Esophagus muscularis mucosa (tissue), 4 donors: Measurements from ENCODE around the gene GRM4. TPM values are rescaled to one million over a fixed set of nuclear protein-coding genes. Genes with fewer than 3 reads are reported as not detected.
A peak's percentile ranks its signal among the peaks of the same experiment; 100 is the strongest.

Experiments used
- DNase-seq: peaks from one replicate; pipeline ENCODE4 v3.0.0-alpha.2; 2017; ENCODE audit errors: extremely low spot score
- H3K27ac ChIP-seq, 4 donors: fragments of 200-600 bp; sonication (generic); replicated peaks in 1 of 4; 1 replicate in 3 of 4; 2 replicates in 1 of 4; pipeline ENCODE4 v1.5.1; 2016 to 2019; ENCODE audit warnings: mild to moderate bottlenecking in 1 of 4
- H3K27me3 ChIP-seq, 4 donors: fragments of 200-600 bp; sonication (generic); one replicate each; pipeline versions ENCODE4 v1.5.1 to v1.6.0; 2016 to 2019
- H3K36me3 ChIP-seq, 4 donors: fragments of 200-600 bp; sonication (generic); one replicate each; pipeline ENCODE4 v1.5.1; 2016 to 2019
- H3K4me1 ChIP-seq, 4 donors: fragments of 200-600 bp; sonication (generic); one replicate each; pipeline ENCODE4 v1.5.1; 2016 to 2019
- H3K4me3 ChIP-seq, 4 donors: fragments of 200-600 bp; sonication (generic); 1 replicate in 2 of 4; 2 replicates in 2 of 4; pipeline ENCODE4 v1.5.1; 2016 to 2019; ENCODE audit warnings: mild to moderate bottlenecking in 4 of 4, moderate library complexity in 1 of 4
- H3K9me3 ChIP-seq, 4 donors: fragments of 200-600 bp; sonication (generic); 1 replicate in 3 of 4; 2 replicates in 1 of 4; pipeline ENCODE4 v1.5.1; 2016 to 2019
- EP300 ChIP-seq: sonication (generic); formaldehyde crosslinking; IDR thresholded peaks from one replicate; pipeline ENCODE4 v1.6.1; 2017; ENCODE audit warnings: antibody characterized with exemption
- POLR2A ChIP-seq: fragments of 450-650 bp; IDR thresholded peaks from one replicate; pipeline ENCODE4 v1.6.1; 2017; ENCODE audit warnings: antibody characterized with exemption, moderate library complexity, mild to moderate bottlenecking, low read depth
- POLR2AphosphoS5 ChIP-seq, 2 donors: sonication (generic); formaldehyde crosslinking; IDR thresholded peaks; one replicate each; pipeline ENCODE4 v1.6.1; 2017; ENCODE audit warnings: antibody characterized with exemption in 2 of 2
- WGBS: methylation state at CpG from one replicate; pipeline ENCODE4 v1.1.5; 2018; 5-methylcytosine and 5-hydroxymethylcytosine counted together
- intact Hi-C: fragments of 100-400 bp; cut with DNase I; formaldehyde crosslinking; loops from one replicate; pipeline ENCODE4 v1.15.1; 2023
- total RNA-seq, 4 donors: library from RNA; depleted of rRNA; stranded (reverse); fragments of >200 nt; gene quantifications; one replicate each; pipeline versions ENCODE4 v1.1.0 to v1.2.1, GENCODE V29; 2016
- TF ChIP-seq, protein P1 (sequence below), 3 experiments: fragments of 200-600 bp in 2 of 3; fragments of 450-650 bp in 1 of 3; sonication (generic) in 2 of 3; IDR thresholded peaks; one replicate each; pipeline ENCODE4 v1.5.1; 2017 to 2019; ENCODE audit warnings: antibody characterized with exemption in 3 of 3, mild to moderate bottlenecking in 2 of 3, moderate library complexity in 1 of 3

The GRM4 gene
- total RNA-seq, 4 donors from 2014 or later = not detected

DNA sequence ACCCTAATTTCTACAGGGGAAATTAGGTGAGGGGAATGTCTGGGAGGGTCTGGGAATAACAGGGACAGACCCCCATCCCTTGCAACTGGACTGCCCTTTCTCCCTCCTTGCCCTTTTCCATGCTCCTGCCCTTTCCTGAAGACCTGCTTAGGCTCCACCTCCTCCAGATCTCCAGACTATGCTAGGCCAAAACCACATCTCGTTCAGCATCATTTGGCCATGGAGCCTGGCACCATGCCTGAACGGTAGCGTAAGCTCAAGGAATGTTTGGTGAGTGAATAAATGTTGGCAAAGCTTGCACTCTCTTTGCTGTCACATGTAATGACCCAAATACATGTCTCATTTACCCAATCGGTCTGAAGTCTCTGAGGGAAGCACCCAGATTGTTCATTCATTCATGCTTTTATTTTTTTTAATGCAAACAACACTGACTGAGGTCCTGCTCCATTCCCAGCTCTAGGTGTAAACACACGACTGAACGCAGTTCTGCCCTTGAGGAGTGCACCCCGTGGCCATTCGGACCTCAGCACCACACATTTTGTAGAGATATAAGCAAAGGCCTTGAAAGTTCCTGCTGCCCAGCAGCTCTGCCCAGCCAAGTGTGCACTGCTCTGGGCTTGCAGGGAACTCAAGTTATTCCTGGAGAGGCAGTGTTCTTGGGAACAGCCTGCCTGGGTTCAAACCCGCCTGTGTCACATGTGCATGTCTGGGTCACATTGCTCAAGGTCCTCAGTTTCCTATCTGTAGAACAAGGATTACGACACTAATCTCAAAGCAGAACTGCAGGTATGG, 1.1 kb upstream of the GRM4 start:
- H3K9me3 ChIP-seq = no peaks in the 10 kb centered on the region
- TF ChIP-seq POLR2A = no peak
- TF ChIP-seq POLR2AphosphoS5 (IDR thresholded peaks at IDR 0.05) = no peak
- no peak for TF ChIP-seq EP300
- TF ChIP-seq, protein P1, sequence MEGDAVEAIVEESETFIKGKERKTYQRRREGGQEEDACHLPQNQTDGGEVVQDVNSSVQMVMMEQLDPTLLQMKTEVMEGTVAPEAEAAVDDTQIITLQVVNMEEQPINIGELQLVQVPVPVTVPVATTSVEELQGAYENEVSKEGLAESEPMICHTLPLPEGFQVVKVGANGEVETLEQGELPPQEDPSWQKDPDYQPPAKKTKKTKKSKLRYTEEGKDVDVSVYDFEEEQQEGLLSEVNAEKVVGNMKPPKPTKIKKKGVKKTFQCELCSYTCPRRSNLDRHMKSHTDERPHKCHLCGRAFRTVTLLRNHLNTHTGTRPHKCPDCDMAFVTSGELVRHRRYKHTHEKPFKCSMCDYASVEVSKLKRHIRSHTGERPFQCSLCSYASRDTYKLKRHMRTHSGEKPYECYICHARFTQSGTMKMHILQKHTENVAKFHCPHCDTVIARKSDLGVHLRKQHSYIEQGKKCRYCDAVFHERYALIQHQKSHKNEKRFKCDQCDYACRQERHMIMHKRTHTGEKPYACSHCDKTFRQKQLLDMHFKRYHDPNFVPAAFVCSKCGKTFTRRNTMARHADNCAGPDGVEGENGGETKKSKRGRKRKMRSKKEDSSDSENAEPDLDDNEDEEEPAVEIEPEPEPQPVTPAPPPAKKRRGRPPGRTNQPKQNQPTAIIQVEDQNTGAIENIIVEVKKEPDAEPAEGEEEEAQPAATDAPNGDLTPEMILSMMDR (IDR thresholded peaks at IDR 0.05) = no peak
- H3K36me3 ChIP-seq = no peaks in the 10 kb centered on the region
- intact Hi-C loops = loop anchor here (10.0 kb wide), 1 partner anchor 92 kb away; no protein-coding TSS in a partner anchor
- H3K4me3 ChIP-seq = no peak overlapping the region
- DNase-seq = no peak
- no peak overlapping the region for H3K27ac ChIP-seq
- 76% methylated on average over 9 of the region's 10 CpGs for WGBS
- peaks cover 0 to 98% (median 44%) of the 10 kb centered on the region in 4 donors for H3K27me3 ChIP-seq
- peaks cover 24 to 42% (median 36%) of the 10 kb centered on the region in 4 donors for H3K4me1 ChIP-seq

DNA sequence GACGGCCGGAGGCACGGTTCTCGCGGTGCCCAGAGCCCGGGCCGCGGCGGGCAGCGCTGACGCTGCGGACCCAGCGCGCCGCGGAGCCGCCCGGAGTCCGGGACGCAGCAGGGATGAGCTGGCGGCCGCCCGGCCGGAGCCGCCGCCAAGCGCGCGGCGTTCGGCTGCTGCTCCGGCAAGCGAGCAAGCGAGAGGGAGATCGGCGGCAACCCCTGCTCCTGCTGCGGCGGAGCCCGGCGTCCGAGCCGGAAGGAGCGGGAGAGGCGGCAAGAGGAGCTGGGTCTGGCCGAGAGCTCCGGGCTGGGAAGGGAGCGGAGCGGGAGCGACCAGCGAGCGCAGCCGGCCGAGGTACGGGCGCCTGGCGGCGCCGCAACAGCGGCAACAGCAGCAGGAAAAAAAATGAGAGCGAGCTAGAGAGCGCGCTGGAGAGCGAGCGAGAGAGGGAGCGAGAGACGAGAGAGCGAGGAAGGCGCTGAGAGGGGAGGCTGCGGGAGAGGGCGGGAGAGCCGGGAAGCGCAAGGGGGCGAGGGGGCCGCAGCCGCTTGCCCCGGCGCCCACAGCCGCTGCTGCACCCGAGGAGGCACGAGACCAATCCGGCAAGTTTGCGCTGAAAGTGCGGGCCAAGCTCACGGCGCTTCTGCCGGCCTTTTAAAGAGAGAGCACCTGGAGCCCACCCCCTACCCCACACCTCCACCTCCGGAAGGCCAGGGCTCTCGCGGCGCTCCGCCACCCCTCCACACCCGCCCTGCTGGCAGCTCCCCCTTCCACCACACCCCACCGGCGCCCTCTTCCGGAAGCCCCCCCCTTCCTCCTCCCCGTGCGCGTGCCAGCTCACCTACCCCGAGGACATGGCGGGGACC, 496 bp downstream of the GRM4 start:
- Histone ChIP-seq H3K27me3 (peaks cover 0 to 98% (median 57%) of the 10 kb centered on the region in 4 donors), H3K4me1 (peaks cover 24 to 44% (median 36%) of the 10 kb centered on the region in 4 donors), H3K4me3 (peak overlapping the region; percentile 46 to 58 (median 51)), H3K27ac (no peak overlapping the region), H3K36me3 (no peaks in the 10 kb centered on the region), H3K9me3 (no peaks in the 10 kb centered on the region)
- TF ChIP-seq, protein P1 (IDR thresholded peaks at IDR 0.05) = no peak
- no peak for TF ChIP-seq POLR2AphosphoS5 (IDR thresholded peaks at IDR 0.05)
- no peak for TF ChIP-seq EP300
- no peak for DNase-seq
- 0% methylated on average over 12 of the region's 100 CpGs for WGBS
- intact Hi-C loops = loop anchor here (10.0 kb wide), 1 partner anchor 91 kb away; no protein-coding TSS in a partner anchor

DNA sequence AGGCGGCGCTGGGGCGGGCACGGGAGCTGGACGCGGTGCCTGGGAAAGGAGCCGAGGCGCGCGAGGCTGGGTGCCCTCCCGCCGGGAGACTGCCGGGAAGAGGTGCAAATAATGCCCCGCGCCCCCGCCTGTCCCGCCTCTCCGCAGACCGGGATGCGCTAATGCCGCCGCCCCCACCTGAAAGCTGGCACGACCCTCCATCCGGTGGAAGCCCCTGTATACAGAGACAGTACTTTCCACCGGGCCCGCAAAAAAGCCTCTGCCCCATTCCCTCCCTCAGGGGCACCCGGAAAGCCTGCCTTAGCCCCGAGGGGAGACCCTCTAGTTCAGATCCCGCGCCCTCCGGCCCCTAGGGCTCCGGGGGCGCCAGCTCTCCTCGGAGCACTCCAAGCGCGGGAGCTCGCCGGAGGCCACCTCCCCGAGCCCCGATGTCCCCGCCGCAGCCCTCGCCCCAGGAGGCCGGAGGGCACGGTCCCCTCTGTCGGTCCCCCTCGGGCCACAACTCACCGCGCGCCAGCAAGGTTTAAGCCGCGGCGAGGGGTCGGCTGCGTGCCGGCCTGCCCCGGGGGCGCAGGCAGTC, 1.2 kb downstream of the GRM4 start:
- intact Hi-C loops = loop anchor here (10.0 kb wide), 1 partner anchor 90 kb away; no protein-coding TSS in a partner anchor
- no peak for DNase-seq
- TF ChIP-seq POLR2AphosphoS5 (IDR thresholded peaks at IDR 0.05) (no peak), POLR2A (no peak), EP300 (no peak)
- TF ChIP-seq, protein P1 (IDR thresholded peaks at IDR 0.05) = no peak
- peak overlapping the region; percentile 46 to 58 (median 51) for H3K4me3 ChIP-seq
- peaks cover 0 to 98% (median 64%) of the 10 kb centered on the region in 4 donors for H3K27me3 ChIP-seq
- no peak overlapping the region for H3K27ac ChIP-seq
- no peaks in the 10 kb centered on the region for H3K36me3 ChIP-seq
- H3K9me3 ChIP-seq = no peaks in the 10 kb centered on the region
- peaks cover 24 to 44% (median 36%) of the 10 kb centered on the region in 4 donors for H3K4me1 ChIP-seq
- 0% methylated on average over 14 of the region's 58 CpGs for WGBS

DNA sequence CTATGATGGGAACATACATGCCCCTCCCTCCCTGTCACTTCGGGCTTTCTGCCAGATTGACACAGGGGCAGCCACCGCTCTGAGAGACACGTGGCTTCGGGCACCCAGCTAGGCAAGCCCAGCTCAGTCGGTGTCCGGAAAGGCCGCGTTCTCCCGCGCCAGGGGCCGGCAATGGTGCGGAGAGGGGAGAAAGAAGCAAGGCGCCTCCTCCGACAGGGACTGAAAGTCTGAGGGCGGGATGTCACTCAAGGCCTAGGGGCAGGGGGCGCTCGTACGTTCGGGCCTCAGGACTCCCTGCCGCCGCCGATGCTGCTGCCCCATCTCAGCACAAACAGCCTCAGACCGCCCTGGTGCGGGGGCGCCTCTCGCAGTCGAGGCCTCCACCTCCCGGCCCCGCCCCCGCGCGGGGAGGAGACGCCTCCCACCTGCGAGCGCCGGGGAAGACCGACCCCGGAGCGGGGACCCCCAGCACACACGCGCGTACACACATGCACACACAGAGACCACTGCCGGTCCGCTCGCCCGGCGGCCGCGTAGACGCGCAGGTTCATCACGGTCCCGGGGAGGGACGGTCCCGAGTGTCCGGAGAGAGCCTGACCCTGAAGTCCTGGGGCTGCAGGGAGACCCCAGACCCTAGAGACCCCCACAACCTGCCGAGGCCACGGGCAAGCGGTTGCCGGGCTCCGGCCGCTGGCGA, 1.9 kb downstream of the GRM4 start:
- WGBS = 0% methylated on average over 17 of the region's 63 CpGs
- peaks cover 24 to 44% (median 36%) of the 10 kb centered on the region in 4 donors for H3K4me1 ChIP-seq
- no peaks in the 10 kb centered on the region for H3K9me3 ChIP-seq
- H3K27me3 ChIP-seq = peaks cover 0 to 98% (median 68%) of the 10 kb centered on the region in 4 donors
- DNase-seq = no peak
- H3K27ac ChIP-seq = no peak overlapping the region
- TF ChIP-seq EP300 (no peak), POLR2A (no peak), POLR2AphosphoS5 (IDR thresholded peaks at IDR 0.05) (no peak)
- TF ChIP-seq, protein P1 (IDR thresholded peaks at IDR 0.05) = no peak
- intact Hi-C loops = loop anchor here (10.0 kb wide), 1 partner anchor 89 kb away; no protein-coding TSS in a partner anchor
- H3K4me3 ChIP-seq = peak overlapping the region; percentile 46 to 58 (median 51)
- H3K36me3 ChIP-seq = no peaks in the 10 kb centered on the region
